Transverse colon (tissue), 4 donors: ENCODE data around the gene CNOT6L.

Experiments used
- CTCF ChIP-seq, 5 experiments: fragments of 200-600 bp in 3 of 5; fragments of 450-650 bp in 2 of 5; sonication (generic) in 3 of 5; IDR thresholded peaks; 1 replicate in 2 of 5; 2 replicates in 3 of 5; pipeline ENCODE4 v1.5.1; 2016 to 2017; ENCODE audit warnings: antibody characterized with exemption in 5 of 5, inconsistent platforms in 3 of 5, mild to moderate bottlenecking in 2 of 5, moderate library complexity in 1 of 5
- POLR2A ChIP-seq: fragments of 450-650 bp; IDR thresholded peaks from one replicate; pipeline ENCODE4 v1.6.1; 2016; ENCODE audit warnings: antibody characterized with exemption, mild to moderate bottlenecking, moderate library complexity
- POLR2AphosphoS5 ChIP-seq, 3 donors: sonication (generic); formaldehyde crosslinking; IDR thresholded peaks; one replicate each; pipeline ENCODE4 v1.6.1; 2016; ENCODE audit warnings: antibody characterized with exemption in 3 of 3

GRCh38 chr4:77818073-77818601 lies 1.0 kb downstream of the CNOT6L start:
- TF ChIP-seq POLR2A, result peak; percentile 53
- peak; percentile 45 to 79 (median 55) for TF ChIP-seq CTCF (IDR thresholded peaks at IDR 0.05)
- TF ChIP-seq POLR2AphosphoS5 (IDR thresholded peaks at IDR 0.05), result peak in 2 of 3 donors; percentile 34 to 68
